Astrocyte of the cerebellum (primary cell): ENCODE results near the gene C11orf68.
A peak's percentile ranks its signal among the peaks of the same experiment; 100 is the strongest.

Source experiments
- DNase-seq: peaks from one replicate; pipeline ENCODE4 v3.0.0-alpha.2; 2011; ENCODE audit warnings: low read depth
- H3K4me3 ChIP-seq: 2 replicates; pipeline ENCODE4 v1.5.1; 2011; ENCODE audit warnings: mild to moderate bottlenecking, low read depth, low read length, moderate library complexity
- in situ Hi-C: cut with HindIII; loops from 2 replicates; pipeline ENCODE4 v1.10.0; 2017; ENCODE audit warnings: low sequenced_read_pairs
- TF ChIP-seq, protein P1 (sequence below): IDR thresholded peaks from 2 replicates; pipeline ENCODE4 v1.5.1; 2012; ENCODE audit warnings: low read length, low read depth, moderate library complexity, mild to moderate bottlenecking; ENCODE audit errors: missing control alignments

C11orf68 gene

DNA sequence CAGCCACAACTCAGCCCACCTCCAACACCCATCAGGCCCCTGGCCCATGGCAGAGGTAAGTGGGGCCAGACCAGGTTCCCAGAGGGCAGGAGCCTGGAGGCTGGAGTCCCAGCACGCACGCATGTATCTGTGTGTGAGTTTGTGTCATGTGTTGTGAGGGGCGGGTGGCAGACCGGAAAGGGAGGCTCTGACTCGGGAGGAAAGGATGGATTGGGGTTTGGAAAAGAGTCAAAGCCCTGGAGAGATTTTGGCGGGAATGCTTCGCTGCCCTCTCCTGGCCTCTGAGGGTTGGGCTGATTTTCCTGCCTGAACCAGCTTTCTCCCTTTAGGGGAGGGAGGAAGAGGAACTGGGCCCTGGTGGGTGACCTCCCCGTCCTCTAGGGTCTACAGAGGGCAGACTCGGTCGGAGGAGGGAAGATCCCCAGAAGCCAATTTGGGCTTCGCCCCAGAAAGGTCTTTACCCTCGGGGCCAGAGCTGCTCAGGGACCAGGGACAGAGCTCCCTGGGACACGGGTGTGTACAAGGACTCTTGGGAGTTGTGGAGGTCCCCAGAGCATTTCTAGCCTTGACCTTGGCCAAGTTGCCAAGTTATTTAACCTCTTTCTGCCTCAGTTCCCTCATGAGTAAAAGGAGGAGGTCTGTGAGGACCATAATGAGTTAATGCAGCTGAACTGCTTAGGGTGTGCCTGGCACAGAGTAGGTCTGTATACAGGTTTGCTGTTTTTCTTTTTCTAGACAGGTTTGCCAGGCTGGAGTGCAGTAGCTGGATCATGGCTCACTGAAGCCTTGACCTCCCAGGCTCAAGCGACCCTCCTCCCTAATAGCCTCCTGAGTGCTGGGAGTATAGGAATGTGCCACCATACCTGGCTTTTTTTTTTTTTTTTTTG is 6.9 kb downstream of the C11orf68 start:
- H3K4me3 ChIP-seq, result no peak overlapping the region
- DNase-seq, result no peak
- in situ Hi-C loops, result no loop called here
- TF ChIP-seq, protein P1, sequence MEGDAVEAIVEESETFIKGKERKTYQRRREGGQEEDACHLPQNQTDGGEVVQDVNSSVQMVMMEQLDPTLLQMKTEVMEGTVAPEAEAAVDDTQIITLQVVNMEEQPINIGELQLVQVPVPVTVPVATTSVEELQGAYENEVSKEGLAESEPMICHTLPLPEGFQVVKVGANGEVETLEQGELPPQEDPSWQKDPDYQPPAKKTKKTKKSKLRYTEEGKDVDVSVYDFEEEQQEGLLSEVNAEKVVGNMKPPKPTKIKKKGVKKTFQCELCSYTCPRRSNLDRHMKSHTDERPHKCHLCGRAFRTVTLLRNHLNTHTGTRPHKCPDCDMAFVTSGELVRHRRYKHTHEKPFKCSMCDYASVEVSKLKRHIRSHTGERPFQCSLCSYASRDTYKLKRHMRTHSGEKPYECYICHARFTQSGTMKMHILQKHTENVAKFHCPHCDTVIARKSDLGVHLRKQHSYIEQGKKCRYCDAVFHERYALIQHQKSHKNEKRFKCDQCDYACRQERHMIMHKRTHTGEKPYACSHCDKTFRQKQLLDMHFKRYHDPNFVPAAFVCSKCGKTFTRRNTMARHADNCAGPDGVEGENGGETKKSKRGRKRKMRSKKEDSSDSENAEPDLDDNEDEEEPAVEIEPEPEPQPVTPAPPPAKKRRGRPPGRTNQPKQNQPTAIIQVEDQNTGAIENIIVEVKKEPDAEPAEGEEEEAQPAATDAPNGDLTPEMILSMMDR, result peak; percentile 23

DNA sequence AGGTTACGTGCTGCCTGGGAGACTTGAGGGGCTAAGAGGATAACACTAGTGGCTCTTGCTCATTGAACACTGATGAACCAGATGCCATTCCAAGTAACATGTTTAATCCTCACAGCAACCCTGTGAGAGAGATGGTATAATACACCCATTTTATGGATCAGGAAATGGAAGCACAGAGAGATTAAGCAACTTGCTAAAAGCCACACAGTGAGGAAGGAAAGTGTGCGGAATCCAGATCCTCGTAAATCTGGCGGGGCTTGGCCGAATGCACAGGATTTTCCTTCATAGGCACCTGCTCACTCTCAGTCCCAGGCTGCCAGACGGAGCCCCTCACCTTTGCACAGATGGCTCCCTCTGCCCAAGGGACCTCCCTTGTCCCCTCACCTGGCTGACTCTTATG is 11.0 kb downstream of the C11orf68 start:
- no peak for DNase-seq
- in situ Hi-C loops, result no loop called here
- TF ChIP-seq, protein P1, result no peak

DNA sequence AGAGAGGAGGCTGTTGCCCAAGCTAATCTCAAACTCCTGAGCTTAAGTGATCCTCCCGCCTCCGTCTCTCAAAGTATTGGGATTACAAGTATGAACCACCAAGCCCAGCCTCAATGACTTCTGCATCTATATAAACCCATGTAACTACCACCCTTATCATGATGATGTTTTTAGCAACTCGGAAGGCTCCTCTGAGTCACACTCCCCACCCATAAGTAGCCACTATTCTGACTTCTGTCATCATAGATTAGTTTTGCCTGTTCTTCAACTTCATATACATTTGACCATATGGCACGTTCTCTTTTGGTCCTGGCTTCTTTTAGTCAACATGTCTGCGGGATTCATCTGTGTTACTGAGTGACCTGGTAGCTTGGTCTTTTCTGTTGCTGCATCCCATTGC is 12.3 kb downstream of the C11orf68 start:
- TF ChIP-seq, protein P1, result no peak
- no peak overlapping the region for H3K4me3 ChIP-seq
- in situ Hi-C loops, result no loop called here
- no peak for DNase-seq

More for the DNA sequence above, 11.0 kb downstream of the C11orf68 start:
- H3K4me3 ChIP-seq, result no peak overlapping the region

DNA sequence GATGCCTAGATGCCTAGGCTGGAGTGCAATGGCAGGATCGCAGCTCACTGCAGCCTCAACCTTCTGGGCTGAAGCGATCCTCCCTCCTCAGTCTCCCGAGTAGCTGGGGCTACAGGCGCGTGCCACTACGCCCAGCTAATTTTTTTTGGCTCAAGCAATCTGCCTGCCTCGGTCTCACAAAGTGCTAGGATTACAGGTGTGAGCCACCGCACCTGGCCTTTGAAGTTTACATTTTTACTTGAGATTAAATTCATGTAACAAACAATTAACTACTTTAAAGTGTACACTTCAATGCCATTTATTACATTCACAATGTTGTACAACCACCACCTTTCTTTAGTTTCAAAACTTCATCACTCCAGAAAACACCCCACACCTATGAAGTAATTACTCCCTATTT is 15.1 kb downstream of the C11orf68 start:
- TF ChIP-seq, protein P1, result no peak

DNA sequence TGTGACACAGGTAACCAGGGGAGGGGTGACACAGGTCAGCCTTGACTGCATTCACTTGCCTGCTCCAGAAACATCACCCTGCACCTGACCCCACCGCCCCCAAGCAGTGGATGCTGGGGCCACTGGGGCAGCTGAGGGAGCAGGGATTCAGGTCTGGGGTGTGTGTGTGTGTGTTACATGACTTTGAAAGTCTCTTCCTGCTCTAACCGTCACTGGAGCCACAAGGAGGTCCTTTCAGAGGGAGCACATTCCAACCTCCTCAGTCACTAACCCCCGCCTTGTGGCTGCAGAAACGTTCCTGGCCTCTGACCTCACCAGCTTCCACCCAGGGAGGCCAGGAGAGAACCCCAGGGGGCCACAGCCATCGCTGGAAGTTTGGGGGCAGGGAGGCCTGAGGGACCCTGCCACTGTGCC is 15.8 kb downstream of the C11orf68 start:
- H3K4me3 ChIP-seq, result no peak overlapping the region
- in situ Hi-C loops, result no loop called here
- no peak for DNase-seq
- TF ChIP-seq, protein P1, result no peak

More for the DNA sequence above, 15.1 kb downstream of the C11orf68 start:
- in situ Hi-C loops, result no loop called here
- H3K4me3 ChIP-seq, result no peak overlapping the region
- DNase-seq, result no peak

DNA sequence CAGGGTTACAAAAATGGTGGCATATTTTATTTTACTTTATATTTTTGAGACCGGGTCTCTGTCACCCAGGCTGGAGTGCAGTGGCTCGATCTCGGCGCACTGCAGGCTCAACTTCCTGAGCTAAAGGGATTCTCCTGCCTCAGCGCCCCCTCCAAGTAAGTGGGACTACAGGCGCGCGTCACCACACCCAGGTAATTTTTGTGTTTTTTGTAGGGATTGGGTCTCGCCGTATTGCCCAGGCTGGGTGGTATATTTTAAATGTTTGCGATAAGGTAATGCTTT is 18.0 kb downstream of the C11orf68 start:
- TF ChIP-seq, protein P1, result no peak
- in situ Hi-C loops, result no loop called here
- no peak for DNase-seq
- peak overlapping the region; percentile 70 for H3K4me3 ChIP-seq
